Liver (tissue), 9 donors: Measurements from ENCODE around the gene CDK17. TPM values are rescaled to one million over a fixed set of nuclear protein-coding genes. Genes with fewer than 3 reads are reported as not detected.

Experiments
- DNase-seq: peaks from one replicate; pipeline ENCODE4 v3.0.0-alpha.2; 2017; ENCODE audit warnings: low spot score
- H3K27ac ChIP-seq, 2 donors: one replicate each; pipeline ENCODE4 v1.7.0; 2013; ENCODE audit warnings: inconsistent platforms in 2 of 2, low read length in 2 of 2, control low read depth in 1 of 2, low read depth in 1 of 2, mild to moderate bottlenecking in 1 of 2
- H3K27me3 ChIP-seq, 4 donors: one replicate each; pipeline versions ENCODE4 v1.6.1 to v1.7.0; 2013; ENCODE audit warnings: low read length in 3 of 4, inconsistent platforms in 1 of 4, mild to moderate bottlenecking in 1 of 4, moderate library complexity in 1 of 4; ENCODE audit not compliant: control insufficient read depth in 4 of 4, insufficient read depth in 4 of 4
- H3K36me3 ChIP-seq, 4 donors: one replicate each; pipeline versions ENCODE4 v1.6.1 to v1.7.0; 2013; ENCODE audit warnings: low read length in 3 of 4, mild to moderate bottlenecking in 3 of 4, low read depth in 1 of 4, moderate library complexity in 1 of 4; ENCODE audit not compliant: control insufficient read depth in 4 of 4, insufficient read depth in 3 of 4
- H3K4me1 ChIP-seq, 4 donors: one replicate each; pipeline versions ENCODE4 v1.6.1 to v1.7.0; 2013; ENCODE audit warnings: low read length in 3 of 4, mild to moderate bottlenecking in 3 of 4, moderate library complexity in 1 of 4; ENCODE audit not compliant: control insufficient read depth in 4 of 4, insufficient read depth in 4 of 4
- H3K4me3 ChIP-seq, 3 donors: one replicate each; pipeline versions ENCODE4 v1.6.1 to v1.7.0; 2013; ENCODE audit warnings: low read length in 3 of 3, control low read depth in 1 of 3, low read depth in 1 of 3, mild to moderate bottlenecking in 1 of 3
- H3K9ac ChIP-seq, 2 donors: one replicate each; pipeline ENCODE4 v1.7.0; 2013; ENCODE audit warnings: low read length in 2 of 2, mild to moderate bottlenecking in 2 of 2, moderate library complexity in 2 of 2, control low read depth in 1 of 2, low read depth in 1 of 2
- H3K9me3 ChIP-seq, 4 donors: one replicate each; pipeline versions ENCODE4 v1.6.1 to v1.7.0; 2013; ENCODE audit warnings: low read length in 3 of 4; ENCODE audit not compliant: control insufficient read depth in 4 of 4
- EGR1 ChIP-seq, 2 donors: IDR thresholded peaks; 2 replicates each; pipeline ENCODE4 v1.6.1; 2016 to 2018; ENCODE audit warnings: antibody characterized with exemption in 2 of 2, low read depth in 2 of 2
- FOXA1 ChIP-seq: IDR thresholded peaks from 2 replicates; pipeline ENCODE4 v1.6.1; 2016; ENCODE audit warnings: antibody characterized with exemption
- FOXA2 ChIP-seq: IDR thresholded peaks from 2 replicates; pipeline ENCODE4 v1.6.1; 2016; ENCODE audit warnings: antibody characterized with exemption
- HNF4A ChIP-seq, 2 donors: conservative IDR thresholded peaks; 2 replicates each; pipeline ENCODE4 v1.6.1; 2016; ENCODE audit warnings: antibody characterized with exemption in 2 of 2, mild to moderate bottlenecking in 2 of 2
- JUND ChIP-seq, 2 donors: IDR thresholded peaks; 2 replicates each; pipeline ENCODE4 v1.6.1; 2016; ENCODE audit warnings: antibody characterized with exemption in 2 of 2
- NR2F2 ChIP-seq: IDR thresholded peaks from 2 replicates; pipeline ENCODE4 v1.6.1; 2016; ENCODE audit warnings: antibody characterized with exemption
- RXRA ChIP-seq, 2 donors: IDR thresholded peaks; 2 replicates each; pipeline ENCODE4 v1.6.1; 2017 to 2018; ENCODE audit warnings: antibody characterized with exemption in 2 of 2, mild to moderate bottlenecking in 1 of 2
- SP1 ChIP-seq: IDR thresholded peaks from 2 replicates; pipeline ENCODE4 v1.6.1; 2018; ENCODE audit warnings: antibody characterized with exemption, mild to moderate bottlenecking
- TAF1 ChIP-seq: conservative IDR thresholded peaks from 2 replicates; pipeline ENCODE4 v1.6.1; 2016; ENCODE audit warnings: antibody characterized with exemption, mild to moderate bottlenecking
- YY1 ChIP-seq: IDR thresholded peaks from 2 replicates; pipeline ENCODE4 v1.6.1; 2016; ENCODE audit warnings: antibody characterized with exemption, mild to moderate bottlenecking
- WGBS: extraction: QIAGEN DNeasy Blood & Tissue Kit; methylation state at CpG from one replicate; pipeline ENCODE4 v1.1.7; 2013; 5-methylcytosine and 5-hydroxymethylcytosine counted together
- polyA plus RNA-seq, 2 donors: library from polyadenylated mRNA; stranded (reverse) in 1 of 2; unstranded in 1 of 2; fragments of 200-250 nt in 1 of 2; fragments of >200 nt in 1 of 2; fragmentation: Nextera tagmentation in 1 of 2; extraction: Ambion mirVana in 1 of 2; gene quantifications; one replicate each; pipeline versions ENCODE4 v1.2.1 to v1.2.3, GENCODE V29; 2013 to 2015
- total RNA-seq, 2 donors: library from RNA; depleted of rRNA; stranded (reverse); fragments of >200 nt; gene quantifications; one replicate each; pipeline ENCODE4 v1.2.3, GENCODE V29; 2014
- TF ChIP-seq, protein P1 (sequence below): fragments of 150-350 bp; IDR thresholded peaks from 2 replicates; pipeline ENCODE4 v1.5.1; 2017; ENCODE audit warnings: improper control_type of control experiment, low read depth, low read length; ENCODE audit not compliant: missing input control
- TF ChIP-seq, protein P2 (sequence below): IDR thresholded peaks from 2 replicates; pipeline ENCODE4 v1.6.1; 2016; ENCODE audit warnings: antibody characterized with exemption, mild to moderate bottlenecking
- TF ChIP-seq, protein P3 (sequence below): IDR thresholded peaks from 2 replicates; pipeline ENCODE4 v1.6.1; 2016; ENCODE audit warnings: antibody characterized with exemption
- TF ChIP-seq, protein P4 (sequence below): IDR thresholded peaks from 2 replicates; pipeline ENCODE4 v1.6.1; 2016; ENCODE audit warnings: antibody characterized with exemption
- TF ChIP-seq, protein P5 (sequence below): IDR thresholded peaks from 2 replicates; pipeline ENCODE4 v1.6.1; 2016; ENCODE audit warnings: antibody characterized with exemption
- donor health status: healthy.
- donor health status: healthy.
- donor health status: healthy.
- donor health status: healthy.
- donor health status: healthy.

Gene CDK17
- total and polyA plus RNA-seq, 4 donors = 4.8 to 25.2 (median 14.9) TPM

DNA sequence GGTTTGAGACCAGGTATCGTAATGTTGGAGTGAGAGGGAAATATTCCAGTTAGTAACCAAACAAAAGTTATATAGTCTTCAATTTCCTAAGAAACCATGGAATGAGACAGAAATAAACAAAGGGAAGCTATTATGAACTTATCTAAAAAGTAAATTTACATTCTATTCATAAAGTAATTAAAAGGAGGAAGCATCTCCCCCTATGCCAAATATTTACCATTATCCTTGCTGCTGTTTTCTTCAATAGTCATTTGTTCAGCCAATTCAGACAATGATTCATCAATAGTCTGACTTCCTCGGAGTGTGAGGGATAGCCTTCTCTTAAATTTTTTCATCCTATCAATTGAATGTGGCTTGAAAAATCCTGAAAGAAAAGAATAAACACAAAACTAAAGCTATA is 65.7 kb downstream of the CDK17 start:
- Histone ChIP-seq H3K9me3 (no peaks in the 10 kb centered on the region), H3K9ac (no peak overlapping the region), H3K4me3 (no peak overlapping the region), H3K4me1 (peaks cover 0 to 5% (median 3%) of the 10 kb centered on the region in 4 donors), H3K27me3 (no peaks in the 10 kb centered on the region), H3K27ac (no peak overlapping the region), H3K36me3 (peaks cover 0 to 4% (median 1%) of the 10 kb centered on the region in 4 donors)
- no peak for DNase-seq
- TF ChIP-seq TAF1 (no peak), EGR1 (IDR thresholded peaks at IDR 0.05; ENCODE audit: low read depth in 2 of 2) (no peak), SP1 (no peak), NR2F2 (no peak), JUND (IDR thresholded peaks at IDR 0.05) (no peak), YY1 (no peak), HNF4A (conservative IDR thresholded peaks at IDR 0.05) (no peak)
- TF ChIP-seq, protein P1, sequence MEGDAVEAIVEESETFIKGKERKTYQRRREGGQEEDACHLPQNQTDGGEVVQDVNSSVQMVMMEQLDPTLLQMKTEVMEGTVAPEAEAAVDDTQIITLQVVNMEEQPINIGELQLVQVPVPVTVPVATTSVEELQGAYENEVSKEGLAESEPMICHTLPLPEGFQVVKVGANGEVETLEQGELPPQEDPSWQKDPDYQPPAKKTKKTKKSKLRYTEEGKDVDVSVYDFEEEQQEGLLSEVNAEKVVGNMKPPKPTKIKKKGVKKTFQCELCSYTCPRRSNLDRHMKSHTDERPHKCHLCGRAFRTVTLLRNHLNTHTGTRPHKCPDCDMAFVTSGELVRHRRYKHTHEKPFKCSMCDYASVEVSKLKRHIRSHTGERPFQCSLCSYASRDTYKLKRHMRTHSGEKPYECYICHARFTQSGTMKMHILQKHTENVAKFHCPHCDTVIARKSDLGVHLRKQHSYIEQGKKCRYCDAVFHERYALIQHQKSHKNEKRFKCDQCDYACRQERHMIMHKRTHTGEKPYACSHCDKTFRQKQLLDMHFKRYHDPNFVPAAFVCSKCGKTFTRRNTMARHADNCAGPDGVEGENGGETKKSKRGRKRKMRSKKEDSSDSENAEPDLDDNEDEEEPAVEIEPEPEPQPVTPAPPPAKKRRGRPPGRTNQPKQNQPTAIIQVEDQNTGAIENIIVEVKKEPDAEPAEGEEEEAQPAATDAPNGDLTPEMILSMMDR = no peak
- TF ChIP-seq, protein P2, sequence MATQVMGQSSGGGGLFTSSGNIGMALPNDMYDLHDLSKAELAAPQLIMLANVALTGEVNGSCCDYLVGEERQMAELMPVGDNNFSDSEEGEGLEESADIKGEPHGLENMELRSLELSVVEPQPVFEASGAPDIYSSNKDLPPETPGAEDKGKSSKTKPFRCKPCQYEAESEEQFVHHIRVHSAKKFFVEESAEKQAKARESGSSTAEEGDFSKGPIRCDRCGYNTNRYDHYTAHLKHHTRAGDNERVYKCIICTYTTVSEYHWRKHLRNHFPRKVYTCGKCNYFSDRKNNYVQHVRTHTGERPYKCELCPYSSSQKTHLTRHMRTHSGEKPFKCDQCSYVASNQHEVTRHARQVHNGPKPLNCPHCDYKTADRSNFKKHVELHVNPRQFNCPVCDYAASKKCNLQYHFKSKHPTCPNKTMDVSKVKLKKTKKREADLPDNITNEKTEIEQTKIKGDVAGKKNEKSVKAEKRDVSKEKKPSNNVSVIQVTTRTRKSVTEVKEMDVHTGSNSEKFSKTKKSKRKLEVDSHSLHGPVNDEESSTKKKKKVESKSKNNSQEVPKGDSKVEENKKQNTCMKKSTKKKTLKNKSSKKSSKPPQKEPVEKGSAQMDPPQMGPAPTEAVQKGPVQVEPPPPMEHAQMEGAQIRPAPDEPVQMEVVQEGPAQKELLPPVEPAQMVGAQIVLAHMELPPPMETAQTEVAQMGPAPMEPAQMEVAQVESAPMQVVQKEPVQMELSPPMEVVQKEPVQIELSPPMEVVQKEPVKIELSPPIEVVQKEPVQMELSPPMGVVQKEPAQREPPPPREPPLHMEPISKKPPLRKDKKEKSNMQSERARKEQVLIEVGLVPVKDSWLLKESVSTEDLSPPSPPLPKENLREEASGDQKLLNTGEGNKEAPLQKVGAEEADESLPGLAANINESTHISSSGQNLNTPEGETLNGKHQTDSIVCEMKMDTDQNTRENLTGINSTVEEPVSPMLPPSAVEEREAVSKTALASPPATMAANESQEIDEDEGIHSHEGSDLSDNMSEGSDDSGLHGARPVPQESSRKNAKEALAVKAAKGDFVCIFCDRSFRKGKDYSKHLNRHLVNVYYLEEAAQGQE = no peak
- TF ChIP-seq, protein P3, sequence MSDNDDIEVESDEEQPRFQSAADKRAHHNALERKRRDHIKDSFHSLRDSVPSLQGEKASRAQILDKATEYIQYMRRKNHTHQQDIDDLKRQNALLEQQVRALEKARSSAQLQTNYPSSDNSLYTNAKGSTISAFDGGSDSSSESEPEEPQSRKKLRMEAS = no peak
- TF ChIP-seq, protein P4, sequence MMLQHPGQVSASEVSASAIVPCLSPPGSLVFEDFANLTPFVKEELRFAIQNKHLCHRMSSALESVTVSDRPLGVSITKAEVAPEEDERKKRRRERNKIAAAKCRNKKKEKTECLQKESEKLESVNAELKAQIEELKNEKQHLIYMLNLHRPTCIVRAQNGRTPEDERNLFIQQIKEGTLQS = no peak
- 84% methylated on average over 2 of the region's 2 CpGs for WGBS

DNA sequence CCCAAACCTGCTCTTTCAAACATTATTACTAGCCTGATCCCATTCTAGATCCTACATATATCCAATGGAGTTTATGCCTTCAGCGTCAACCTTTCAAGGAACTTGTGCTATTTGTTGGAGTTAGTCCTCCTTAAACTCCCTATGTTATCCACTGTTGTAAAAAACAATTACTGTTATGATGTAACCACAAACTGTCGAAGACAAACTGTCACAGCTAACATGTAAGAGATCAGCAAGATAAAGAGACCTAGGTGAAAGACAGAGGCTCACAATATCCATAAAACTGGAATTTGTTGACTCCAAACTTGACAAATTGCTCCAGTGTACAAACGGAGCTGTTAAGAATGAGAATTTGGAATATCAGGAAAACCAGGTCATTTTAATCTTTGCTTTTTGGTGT is 70.7 kb downstream of the CDK17 start:
- H3K9ac ChIP-seq = no peak overlapping the region
- WGBS = 73% methylated on average over 3 of the region's 3 CpGs
- no peak for TF ChIP-seq YY1
- TF ChIP-seq RXRA (IDR thresholded peaks at IDR 0.05) = no peak
- TF ChIP-seq SP1 = no peak
- TF ChIP-seq, protein P5, sequence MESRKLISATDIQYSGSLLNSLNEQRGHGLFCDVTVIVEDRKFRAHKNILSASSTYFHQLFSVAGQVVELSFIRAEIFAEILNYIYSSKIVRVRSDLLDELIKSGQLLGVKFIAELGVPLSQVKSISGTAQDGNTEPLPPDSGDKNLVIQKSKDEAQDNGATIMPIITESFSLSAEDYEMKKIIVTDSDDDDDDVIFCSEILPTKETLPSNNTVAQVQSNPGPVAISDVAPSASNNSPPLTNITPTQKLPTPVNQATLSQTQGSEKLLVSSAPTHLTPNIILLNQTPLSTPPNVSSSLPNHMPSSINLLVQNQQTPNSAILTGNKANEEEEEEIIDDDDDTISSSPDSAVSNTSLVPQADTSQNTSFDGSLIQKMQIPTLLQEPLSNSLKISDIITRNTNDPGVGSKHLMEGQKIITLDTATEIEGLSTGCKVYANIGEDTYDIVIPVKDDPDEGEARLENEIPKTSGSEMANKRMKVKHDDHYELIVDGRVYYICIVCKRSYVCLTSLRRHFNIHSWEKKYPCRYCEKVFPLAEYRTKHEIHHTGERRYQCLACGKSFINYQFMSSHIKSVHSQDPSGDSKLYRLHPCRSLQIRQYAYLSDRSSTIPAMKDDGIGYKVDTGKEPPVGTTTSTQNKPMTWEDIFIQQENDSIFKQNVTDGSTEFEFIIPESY = no peak
- no peak for TF ChIP-seq FOXA1
- no peak for TF ChIP-seq FOXA2
- no peak for TF ChIP-seq TAF1
- TF ChIP-seq, protein P1 = no peak
- TF ChIP-seq, protein P3 = no peak
- no peak for TF ChIP-seq NR2F2
- no peak overlapping the region for H3K27ac ChIP-seq
- DNase-seq = no peak
- H3K9me3 ChIP-seq = no peaks in the 10 kb centered on the region
- no peaks in the 10 kb centered on the region for H3K27me3 ChIP-seq
- no peaks in the 10 kb centered on the region for H3K4me1 ChIP-seq
- H3K36me3 ChIP-seq = peaks cover 0 to 4% (median 1%) of the 10 kb centered on the region in 4 donors
- H3K4me3 ChIP-seq = no peak overlapping the region
